IMR-90 (cell line): ENCODE data around the gene DCAKD. TPM values are rescaled to one million over a fixed set of nuclear protein-coding genes. Genes with fewer than 3 reads are reported as not detected.

Experiments
- ELK1 ChIP-seq: fragments of 150-350 bp; IDR thresholded peaks from 2 replicates; pipeline ENCODE4 v1.6.1; 2016; ENCODE audit warnings: low read depth, mild to moderate bottlenecking, low read length, moderate library complexity, borderline replicate concordance
- MAZ ChIP-seq: IDR thresholded peaks from 2 replicates; pipeline ENCODE4 v1.6.1; 2012; ENCODE audit warnings: low read depth, mild to moderate bottlenecking, low read length, improper control_type of control experiment, moderate library complexity, borderline replicate concordance
- polyA plus RNA-seq, 3 experiments: library from polyadenylated mRNA; depleted of rRNA; stranded (reverse); fragments of >200 nt; gene quantifications; 2 replicates each; pipeline ENCODE4 v1.2.3, GENCODE V29; 2012; ENCODE audit warnings: low replicate concordance in 1 of 3
- total RNA-seq: library from RNA; depleted of rRNA; stranded (reverse); fragments of >200 nt; gene quantifications from 2 replicates; pipeline ENCODE4 v1.2.3, GENCODE V29; 2012

The DCAKD gene
- total and polyA plus RNA-seq, 2 of the 4 experiments (the other 2 are of a cell fraction) = 31.3 to 47.9 TPM

DNA sequence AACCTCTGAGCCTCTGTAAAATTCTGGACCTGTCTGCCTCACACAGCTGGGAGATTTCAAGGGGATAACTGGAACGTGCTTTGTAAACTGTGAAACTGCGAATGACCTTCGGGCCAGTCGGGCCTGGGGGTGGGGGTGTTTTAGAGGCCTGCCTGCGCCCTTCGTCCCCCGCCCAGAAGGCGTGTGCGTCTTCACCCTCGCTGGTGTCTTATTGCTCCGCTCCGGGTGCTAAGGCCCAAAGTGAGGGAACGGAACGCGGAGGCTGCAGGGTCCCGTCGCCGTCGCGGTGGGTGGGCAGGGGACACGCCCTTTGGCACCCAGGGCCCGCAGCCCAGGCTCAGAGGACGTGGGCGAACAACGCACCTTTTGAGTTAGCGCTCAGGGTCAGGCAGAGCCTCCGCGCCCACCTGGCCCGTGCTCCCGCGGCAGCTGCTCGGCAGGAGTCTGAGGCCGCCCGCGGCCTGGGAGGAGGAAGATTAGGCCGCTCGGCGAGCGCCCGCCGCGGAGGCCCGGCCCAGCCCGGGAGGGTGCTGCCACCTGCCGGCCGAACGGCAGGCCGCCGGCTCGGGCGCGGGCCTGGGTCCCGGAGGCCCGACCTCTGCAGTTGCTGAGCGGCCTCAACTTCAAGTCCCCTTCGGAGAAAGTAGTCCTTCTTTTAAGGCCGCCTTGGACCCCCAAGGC is 29.7 kb downstream of the DCAKD start (continued):
- TF ChIP-seq ELK1 (no peak), MAZ (peak; percentile 27; the same call in 1 of the 2 replicates)
